ENCODE measurements around the gene MBNL2. TPM values are rescaled to one million over a fixed set of nuclear protein-coding genes. Genes with fewer than 3 reads are reported as not detected.

Gene MBNL2
- total RNA-seq, 2 donors from 2014 or later, result 59.6 to 67.7 TPM

GRCh38 chr13:97191615-97192014, 30.5 kb upstream of the MBNL2 start:
- no peaks in the 10 kb centered on the region for H3K9me3 ChIP-seq
- no peak for ATAC-seq (ENCODE audit: insufficient number of reproducible peaks, low FRiP score, low read depth)
- H3K36me3 ChIP-seq, result no peaks in the 10 kb centered on the region
- TF ChIP-seq CTCF (IDR thresholded peaks at IDR 0.05), result no peak
- DNase-seq (ENCODE audit: low spot score), result no peak
- H3K27me3 ChIP-seq (replicated peaks; ENCODE audit: insufficient read depth), result no peaks in the 10 kb centered on the region
- H3K4me3 ChIP-seq, result no peak overlapping the region
- H3K27ac ChIP-seq, result no peak overlapping the region
- no peaks in the 10 kb centered on the region for H3K4me1 ChIP-seq (ENCODE audit: control insufficient read depth in 1 of 2, low read depth in 2 of 2)

GRCh38 chr13:97192166-97192565, 30.0 kb upstream of the MBNL2 start:
- H3K36me3 ChIP-seq, result no peaks in the 10 kb centered on the region
- no peaks in the 10 kb centered on the region for H3K9me3 ChIP-seq
- H3K4me1 ChIP-seq (ENCODE audit: control insufficient read depth in 1 of 2, low read depth in 2 of 2), result no peaks in the 10 kb centered on the region
- DNase-seq (ENCODE audit: low spot score) (no peak), ATAC-seq (ENCODE audit: insufficient number of reproducible peaks, low FRiP score, low read depth) (no peak)
- H3K27ac ChIP-seq, result no peak overlapping the region
- H3K27me3 ChIP-seq (replicated peaks; ENCODE audit: insufficient read depth), result no peaks in the 10 kb centered on the region
- no peak overlapping the region for H3K4me3 ChIP-seq
- TF ChIP-seq CTCF (IDR thresholded peaks at IDR 0.05), result no peak

GRCh38 chr13:97193577-97193976, 28.6 kb upstream of the MBNL2 start:
- Histone ChIP-seq H3K4me3 (no peak overlapping the region), H3K27me3 (replicated peaks; ENCODE audit: insufficient read depth) (no peaks in the 10 kb centered on the region), H3K4me1 (ENCODE audit: control insufficient read depth in 1 of 2, low read depth in 2 of 2) (no peaks in the 10 kb centered on the region), H3K27ac (no peak overlapping the region), H3K9me3 (no peaks in the 10 kb centered on the region), H3K36me3 (no peaks in the 10 kb centered on the region)
- no peak for ATAC-seq (ENCODE audit: insufficient number of reproducible peaks, low FRiP score, low read depth)
- no peak for TF ChIP-seq CTCF (IDR thresholded peaks at IDR 0.05)
- no peak for DNase-seq (ENCODE audit: low spot score)

GRCh38 chr13:97194479-97194878, 27.7 kb upstream of the MBNL2 start:
- DNase-seq (ENCODE audit: low spot score) (no peak), ATAC-seq (ENCODE audit: insufficient number of reproducible peaks, low FRiP score, low read depth) (no peak)
- H3K4me3 ChIP-seq, result no peak overlapping the region
- H3K27ac ChIP-seq, result no peak overlapping the region
- H3K9me3 ChIP-seq, result no peaks in the 10 kb centered on the region
- H3K36me3 ChIP-seq, result no peaks in the 10 kb centered on the region
- no peak for TF ChIP-seq CTCF (IDR thresholded peaks at IDR 0.05)
- H3K4me1 ChIP-seq (ENCODE audit: control insufficient read depth in 1 of 2, low read depth in 2 of 2), result no peaks in the 10 kb centered on the region
- no peaks in the 10 kb centered on the region for H3K27me3 ChIP-seq (replicated peaks; ENCODE audit: insufficient read depth)

- no peaks in the 10 kb centered on the region for H3K36me3 ChIP-seq
- DNase-seq (ENCODE audit: low spot score) (no peak), ATAC-seq (ENCODE audit: insufficient number of reproducible peaks, low FRiP score, low read depth) (no peak)
- TF ChIP-seq CTCF (IDR thresholded peaks at IDR 0.05), result no peak
- no peaks in the 10 kb centered on the region for H3K4me1 ChIP-seq (ENCODE audit: control insufficient read depth in 1 of 2, low read depth in 2 of 2)
- no peak overlapping the region for H3K4me3 ChIP-seq
- no peaks in the 10 kb centered on the region for H3K9me3 ChIP-seq
- no peaks in the 10 kb centered on the region for H3K27me3 ChIP-seq (replicated peaks; ENCODE audit: insufficient read depth)
- no peak overlapping the region for H3K27ac ChIP-seq
Observed at GRCh38 chr13:97196340-97196739, 25.8 kb upstream of the MBNL2 start.
